Neural cell (in vitro differentiated cells): ENCODE results near the gene LILRB2.
"Not testable (repeated sequence)": the region's sequence is repeated elsewhere in the genome, so short reads cannot be mapped to it uniquely, and the experiment has no call there.

Source experiments
- CTCF ChIP-seq: fragments of 450-650 bp; IDR thresholded peaks from 2 replicates; pipeline ENCODE4 v1.5.1; 2014; ENCODE audit warnings: antibody characterized with exemption, mild to moderate bottlenecking, moderate library complexity; ENCODE audit not compliant: poor library complexity, severe bottlenecking
- RAD21 ChIP-seq: fragments of 450-650 bp; conservative IDR thresholded peaks from 2 replicates; pipeline ENCODE4 v1.6.1; 2014; ENCODE audit warnings: antibody characterized with exemption, mild to moderate bottlenecking, moderate library complexity
- REST ChIP-seq: IDR thresholded peaks from 2 replicates; pipeline ENCODE4 v1.6.1; 2012; ENCODE audit warnings: borderline replicate concordance

GRCh38 chr19:54242234-54242633 lies 38.7 kb downstream of the LILRB2 start:
- TF ChIP-seq CTCF, REST, RAD21: not testable (repeated sequence)
